ENCODE measurements around the gene APOBEC3C. TPM values are rescaled to one million over a fixed set of nuclear protein-coding genes. Genes with fewer than 3 reads are reported as not detected.
"Not testable (repeated sequence)": the region's sequence is repeated elsewhere in the genome, so short reads cannot be mapped to it uniquely, and the experiment has no call there.

Gene APOBEC3C
- polyA plus RNA-seq, 1 donor, result 13.9 TPM

DNA sequence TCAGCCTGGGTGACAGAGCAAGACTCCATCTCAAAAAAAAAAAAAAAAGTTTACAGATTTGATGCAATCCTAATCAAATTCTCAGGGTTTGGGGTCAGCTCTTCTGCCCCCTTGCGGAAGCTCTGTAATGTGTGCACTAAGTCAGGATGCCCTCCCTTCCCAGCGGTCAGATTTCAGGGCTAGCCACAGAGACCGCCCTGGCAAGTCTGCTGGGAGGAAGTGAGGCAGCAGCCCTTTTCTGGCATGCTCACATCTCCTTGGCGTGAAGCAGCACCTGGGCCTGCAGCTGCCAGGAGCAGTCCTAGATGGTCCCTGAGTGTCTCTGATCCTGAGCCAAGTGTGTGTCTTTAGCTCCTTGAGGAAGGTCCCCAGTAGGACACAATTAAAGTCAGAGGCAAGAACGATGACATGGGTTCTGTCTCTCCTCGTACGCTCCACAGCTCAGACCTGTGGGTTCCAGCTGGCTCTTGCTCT lies 10.9 kb upstream of the APOBEC3C start:
- no CpG with 5 or more reads among the region's 7 CpGs for WGBS (ENCODE audit: insufficient coverage, low lambda C conversion rate)

DNA sequence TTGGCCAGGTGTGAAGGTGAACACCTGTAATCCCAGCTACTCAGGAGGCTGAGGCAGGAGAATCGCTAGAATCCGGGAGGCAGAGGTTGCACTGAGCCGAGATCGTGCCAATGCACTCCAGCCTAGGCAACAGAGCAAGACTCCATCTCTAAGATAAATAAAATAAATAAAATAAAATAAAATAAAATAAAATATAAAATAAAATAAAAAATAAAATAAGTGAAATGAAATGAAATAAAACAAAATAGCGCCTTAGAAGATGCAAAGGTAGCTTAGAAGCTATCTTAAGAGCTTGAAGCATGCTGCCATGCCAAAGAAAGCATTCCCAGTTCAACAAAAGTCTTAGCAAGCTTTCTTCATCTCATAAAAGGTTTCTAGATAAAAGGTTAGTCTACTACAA lies 6.9 kb upstream of the APOBEC3C start:
- 90% methylated on average over 3 of the region's 5 CpGs for WGBS (ENCODE audit: insufficient coverage, low lambda C conversion rate)
- H3K27ac ChIP-seq (ENCODE audit: low read length), result no peak overlapping the region
- H3K36me3 ChIP-seq (ENCODE audit: control insufficient read depth, insufficient read depth, low read length), result no peaks in the 10 kb centered on the region
- no peak overlapping the region for H3K4me3 ChIP-seq (ENCODE audit: low read length)
- no peaks in the 10 kb centered on the region for H3K9me3 ChIP-seq (ENCODE audit: control insufficient read depth, low read depth, low read length)
- no peaks in the 10 kb centered on the region for H3K27me3 ChIP-seq (ENCODE audit: control insufficient read depth, insufficient read depth, low read length)
- H3K4me1 ChIP-seq (ENCODE audit: control insufficient read depth, insufficient read depth, low read length), result no peaks in the 10 kb centered on the region
- no peak for DNase-seq

More for the DNA sequence above, 10.9 kb upstream of the APOBEC3C start:
- no peaks in the 10 kb centered on the region for H3K36me3 ChIP-seq (ENCODE audit: control insufficient read depth, insufficient read depth, low read length)
- H3K27me3 ChIP-seq (ENCODE audit: control insufficient read depth, insufficient read depth, low read length), result no peaks in the 10 kb centered on the region
- no peak overlapping the region for H3K4me3 ChIP-seq (ENCODE audit: low read length)
- no peak overlapping the region for H3K27ac ChIP-seq (ENCODE audit: low read length)
- no peaks in the 10 kb centered on the region for H3K4me1 ChIP-seq (ENCODE audit: control insufficient read depth, insufficient read depth, low read length)
- H3K9me3 ChIP-seq (ENCODE audit: control insufficient read depth, low read depth, low read length), result no peaks in the 10 kb centered on the region
- DNase-seq, result peak; percentile 56 to 60

DNA sequence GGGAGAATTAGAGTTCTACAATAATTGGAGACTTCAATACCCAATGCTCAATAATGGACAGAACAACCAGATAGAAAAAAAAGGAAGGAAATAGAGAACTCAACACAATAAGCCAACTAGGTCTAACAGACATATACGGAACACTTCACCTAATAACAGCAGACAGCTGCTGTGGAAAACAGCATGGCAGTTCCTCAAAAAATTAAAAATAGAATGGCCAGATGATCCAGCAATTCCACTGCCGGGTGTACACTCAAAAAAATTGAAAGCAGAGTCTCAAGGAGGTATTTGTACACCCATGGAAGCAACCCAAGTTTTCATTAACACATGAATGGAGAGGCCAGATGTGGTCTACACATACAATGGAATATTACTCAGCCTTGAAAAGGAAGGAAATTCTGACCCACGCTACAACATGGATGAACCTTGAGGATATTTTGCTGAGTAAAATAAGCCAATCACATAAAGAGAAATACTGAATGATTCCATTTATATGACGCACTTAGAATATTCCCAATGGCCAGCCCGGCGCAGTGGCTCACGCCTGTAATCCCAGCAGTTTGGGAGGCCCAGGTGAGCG lies 5.7 kb upstream of the APOBEC3C start:
- H3K27me3 ChIP-seq (ENCODE audit: control insufficient read depth, insufficient read depth, low read length); H3K4me1 ChIP-seq (ENCODE audit: control insufficient read depth, insufficient read depth, low read length); H3K4me3 ChIP-seq (ENCODE audit: low read length); H3K27ac ChIP-seq (ENCODE audit: low read length); H3K9me3 ChIP-seq (ENCODE audit: control insufficient read depth, low read depth, low read length); H3K36me3 ChIP-seq (ENCODE audit: control insufficient read depth, insufficient read depth, low read length); DNase-seq: not testable (repeated sequence)
- WGBS (ENCODE audit: insufficient coverage, low lambda C conversion rate), result 100% methylated on average over 1 of the region's 8 CpGs

DNA sequence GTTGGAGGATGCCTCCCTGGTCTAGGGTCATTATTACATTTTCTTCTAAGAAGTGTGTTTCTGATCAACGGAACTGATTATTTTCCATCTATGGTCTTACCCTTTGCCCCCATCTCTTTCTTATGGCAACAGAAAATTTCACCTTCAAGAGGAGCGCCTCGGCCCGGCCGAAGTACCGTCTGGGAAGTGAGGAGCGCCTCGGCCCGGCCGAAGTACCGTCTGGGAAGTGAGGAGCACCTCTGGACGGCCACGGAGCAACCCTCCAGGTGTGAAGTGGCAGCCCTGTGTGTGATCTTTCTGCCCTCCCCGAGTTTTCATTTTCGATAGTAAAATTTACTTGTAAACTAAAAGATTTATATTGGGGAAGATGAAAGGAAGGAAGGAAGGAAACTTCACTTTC lies 3.1 kb upstream of the APOBEC3C start:
- H3K36me3 ChIP-seq (ENCODE audit: control insufficient read depth, insufficient read depth, low read length), result no peaks in the 10 kb centered on the region
- H3K9me3 ChIP-seq (ENCODE audit: control insufficient read depth, low read depth, low read length), result no peaks in the 10 kb centered on the region
- DNase-seq, result no peak
- no peak overlapping the region for H3K4me3 ChIP-seq (ENCODE audit: low read length)
- WGBS (ENCODE audit: insufficient coverage, low lambda C conversion rate), result 43% methylated on average over 1 of the region's 15 CpGs
- H3K27ac ChIP-seq (ENCODE audit: low read length), result no peak overlapping the region
- H3K27me3 ChIP-seq (ENCODE audit: control insufficient read depth, insufficient read depth, low read length), result no peaks in the 10 kb centered on the region
- peaks cover 4% of the 10 kb centered on the region for H3K4me1 ChIP-seq (ENCODE audit: control insufficient read depth, insufficient read depth, low read length)

DNA sequence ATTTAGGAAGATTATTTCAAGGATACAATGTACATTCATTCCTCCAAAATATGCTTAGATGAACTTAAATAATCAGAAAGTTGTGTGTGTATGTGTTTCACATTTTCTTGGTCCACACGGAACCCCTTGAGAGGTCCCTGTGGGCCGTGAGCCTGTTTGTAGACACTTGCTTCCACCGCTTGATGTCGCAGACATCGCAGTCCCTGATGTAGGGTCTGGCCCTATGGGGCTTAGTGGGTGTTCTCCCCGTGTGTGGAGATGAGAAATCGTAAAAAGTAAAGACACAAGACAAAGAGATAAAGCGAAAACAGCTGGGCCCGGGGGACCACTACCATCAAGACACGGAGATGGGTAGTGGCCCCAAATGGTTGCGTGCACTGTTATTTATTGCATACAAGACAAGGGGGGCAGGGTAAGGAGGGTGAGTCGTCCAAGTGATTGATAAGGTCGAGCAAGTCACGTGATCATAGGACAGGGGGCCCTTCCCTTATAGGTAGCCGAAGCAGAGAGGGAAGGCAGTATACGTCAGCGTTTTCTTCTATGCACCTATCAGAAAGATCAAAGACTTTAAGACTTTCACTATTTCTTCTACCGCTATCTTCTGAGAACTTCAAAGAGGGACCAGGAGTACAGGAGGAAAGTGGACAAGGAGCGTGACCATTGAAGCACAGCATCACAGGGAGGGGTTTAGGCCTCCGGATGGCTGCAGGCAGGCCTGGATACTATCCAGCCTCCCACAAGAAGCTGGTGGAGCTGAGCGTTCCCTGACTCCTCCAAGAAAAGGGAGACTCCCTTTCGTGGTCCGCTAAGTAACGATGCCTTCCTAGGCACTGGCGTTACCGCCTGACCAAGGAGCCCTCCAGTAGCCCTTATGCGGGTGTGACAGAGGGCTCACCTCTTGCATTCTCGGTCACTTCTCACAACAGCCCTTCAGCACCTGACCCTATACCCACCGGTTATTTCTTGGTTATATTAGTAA lies 1.2 kb upstream of the APOBEC3C start:
- H3K27ac ChIP-seq (ENCODE audit: low read length), result no peak overlapping the region
- H3K36me3 ChIP-seq (ENCODE audit: control insufficient read depth, insufficient read depth, low read length), result no peaks in the 10 kb centered on the region
- no peak overlapping the region for H3K4me3 ChIP-seq (ENCODE audit: low read length)
- H3K4me1 ChIP-seq (ENCODE audit: control insufficient read depth, insufficient read depth, low read length), result peaks cover 4% of the 10 kb centered on the region
- WGBS (ENCODE audit: insufficient coverage, low lambda C conversion rate), result 83% methylated on average over 3 of the region's 29 CpGs
- DNase-seq, result no peak
- no peaks in the 10 kb centered on the region for H3K27me3 ChIP-seq (ENCODE audit: control insufficient read depth, insufficient read depth, low read length)
- H3K9me3 ChIP-seq (ENCODE audit: control insufficient read depth, low read depth, low read length), result no peaks in the 10 kb centered on the region

DNA sequence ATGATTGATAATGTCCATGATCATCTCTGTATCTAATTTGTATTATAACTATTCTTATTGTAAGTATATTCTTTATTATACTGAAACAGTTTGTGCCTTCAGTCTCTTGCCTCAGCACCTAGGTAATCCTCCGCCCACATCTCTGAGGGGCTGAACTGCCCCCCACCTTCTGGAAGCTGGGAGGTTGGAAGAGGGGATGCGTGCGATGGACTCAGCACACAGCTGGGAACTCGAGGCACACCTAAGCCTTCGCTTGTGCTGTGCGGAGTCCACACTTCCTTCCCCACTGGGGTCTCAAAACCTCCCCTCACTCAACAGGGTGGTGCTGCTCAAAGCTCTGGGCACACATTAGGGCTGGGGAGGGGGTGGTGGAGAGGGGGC lies 506 bp upstream of the APOBEC3C start:
- H3K27me3 ChIP-seq (ENCODE audit: control insufficient read depth, insufficient read depth, low read length); DNase-seq; H3K9me3 ChIP-seq (ENCODE audit: control insufficient read depth, low read depth, low read length); H3K4me1 ChIP-seq (ENCODE audit: control insufficient read depth, insufficient read depth, low read length); H3K36me3 ChIP-seq (ENCODE audit: control insufficient read depth, insufficient read depth, low read length): not testable (repeated sequence)
- Histone ChIP-seq H3K27ac (ENCODE audit: low read length) (peak overlapping the region; percentile 67), H3K4me3 (ENCODE audit: low read length) (peak overlapping the region; percentile 52)
- WGBS (ENCODE audit: insufficient coverage, low lambda C conversion rate), result no CpG with 5 or more reads among the region's 6 CpGs

DNA sequence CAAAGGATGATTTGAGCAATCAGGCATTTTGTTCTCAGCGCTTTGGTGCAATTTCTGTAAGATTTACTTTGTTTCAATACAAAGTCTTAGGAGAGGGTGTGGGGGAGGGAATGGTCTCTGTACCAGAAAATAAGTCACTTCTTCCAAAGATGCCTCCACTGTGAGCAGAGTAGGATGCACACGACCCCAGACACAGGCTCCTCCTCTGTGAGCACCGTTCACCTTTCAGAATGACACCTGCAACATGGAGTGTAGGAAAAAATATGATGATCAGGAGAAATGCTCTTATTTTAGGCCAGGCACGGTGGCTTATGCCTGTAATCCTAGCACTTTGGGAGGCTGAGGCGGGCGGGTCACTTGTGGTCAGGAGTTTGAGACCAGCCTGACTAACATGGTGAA lies 665 bp downstream of the APOBEC3C start:
- H3K27me3 ChIP-seq (ENCODE audit: control insufficient read depth, insufficient read depth, low read length); DNase-seq; H3K4me1 ChIP-seq (ENCODE audit: control insufficient read depth, insufficient read depth, low read length); H3K9me3 ChIP-seq (ENCODE audit: control insufficient read depth, low read depth, low read length); H3K36me3 ChIP-seq (ENCODE audit: control insufficient read depth, insufficient read depth, low read length): not testable (repeated sequence)
- peak overlapping the region; percentile 52 for H3K4me3 ChIP-seq (ENCODE audit: low read length)
- no CpG with 5 or more reads among the region's 6 CpGs for WGBS (ENCODE audit: insufficient coverage, low lambda C conversion rate)
- peak overlapping the region; percentile 67 for H3K27ac ChIP-seq (ENCODE audit: low read length)

DNA sequence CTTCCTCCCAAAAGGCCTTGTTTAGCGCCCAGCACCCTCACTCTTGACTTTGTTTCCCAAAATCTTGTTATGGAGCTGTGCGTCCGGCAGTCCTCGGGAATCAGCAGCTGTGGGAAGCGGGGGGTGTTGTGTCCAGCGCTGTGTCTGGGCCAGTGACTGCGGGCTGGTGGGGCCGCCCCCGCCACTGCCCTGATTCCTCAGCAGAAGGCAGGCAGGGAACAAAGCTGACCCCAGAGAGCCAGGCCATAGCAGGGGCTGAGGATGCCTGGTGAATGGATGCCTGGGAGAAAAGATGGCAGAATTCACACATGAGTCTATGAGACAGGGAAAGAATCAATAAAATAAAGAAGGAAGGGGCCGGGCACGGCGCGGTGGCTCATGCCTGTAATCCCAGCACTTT lies 2.5 kb downstream of the APOBEC3C start:
- no peak for DNase-seq
- no peaks in the 10 kb centered on the region for H3K27me3 ChIP-seq (ENCODE audit: control insufficient read depth, insufficient read depth, low read length)
- H3K4me1 ChIP-seq (ENCODE audit: control insufficient read depth, insufficient read depth, low read length), result peaks cover 8% of the 10 kb centered on the region
- H3K27ac ChIP-seq (ENCODE audit: low read length), result no peak overlapping the region
- no peaks in the 10 kb centered on the region for H3K9me3 ChIP-seq (ENCODE audit: control insufficient read depth, low read depth, low read length)
- WGBS (ENCODE audit: insufficient coverage, low lambda C conversion rate), result no CpG with 5 or more reads among the region's 13 CpGs
- H3K36me3 ChIP-seq (ENCODE audit: control insufficient read depth, insufficient read depth, low read length), result peaks cover 5% of the 10 kb centered on the region
- H3K4me3 ChIP-seq (ENCODE audit: low read length), result no peak overlapping the region

DNA sequence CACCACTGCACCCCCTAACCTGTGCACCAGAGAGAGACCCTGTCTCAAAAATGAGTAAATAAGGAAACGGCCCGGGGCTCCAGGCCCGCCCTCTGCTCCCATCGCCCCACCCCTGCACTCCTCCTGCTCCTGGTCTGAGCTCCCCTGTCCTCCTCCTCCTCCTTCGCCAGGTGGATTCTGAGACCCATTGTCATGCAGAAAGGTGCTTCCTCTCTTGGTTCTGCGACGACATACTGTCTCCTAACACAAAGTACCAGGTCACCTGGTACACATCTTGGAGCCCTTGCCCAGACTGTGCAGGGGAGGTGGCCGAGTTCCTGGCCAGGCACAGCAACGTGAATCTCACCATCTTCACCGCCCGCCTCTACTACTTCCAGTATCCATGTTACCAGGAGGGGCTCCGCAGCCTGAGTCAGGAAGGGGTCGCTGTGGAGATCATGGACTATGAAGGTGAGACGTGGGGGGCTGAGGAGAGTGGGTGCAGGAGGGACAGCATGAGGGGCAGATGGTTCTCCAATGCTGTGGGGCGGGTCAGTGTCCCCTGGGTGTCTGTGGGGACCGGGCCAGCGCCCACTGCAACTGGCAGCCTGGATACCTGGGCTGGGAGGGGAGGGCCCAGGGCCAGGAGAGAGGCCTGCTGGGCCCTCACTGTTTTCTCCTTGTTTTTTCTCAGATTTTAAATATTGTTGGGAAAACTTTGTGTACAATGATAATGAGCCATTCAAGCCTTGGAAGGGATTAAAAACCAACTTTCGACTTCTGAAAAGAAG lies 3.7 kb downstream of the APOBEC3C start:
- WGBS (ENCODE audit: insufficient coverage, low lambda C conversion rate), result 100% methylated on average over 1 of the region's 18 CpGs
- no peak for DNase-seq
- Histone ChIP-seq H3K9me3 (ENCODE audit: control insufficient read depth, low read depth, low read length) (no peaks in the 10 kb centered on the region), H3K4me3 (ENCODE audit: low read length) (no peak overlapping the region), H3K27ac (ENCODE audit: low read length) (no peak overlapping the region), H3K4me1 (ENCODE audit: control insufficient read depth, insufficient read depth, low read length) (peaks cover 10% of the 10 kb centered on the region), H3K36me3 (ENCODE audit: control insufficient read depth, insufficient read depth, low read length) (peaks cover 5% of the 10 kb centered on the region), H3K27me3 (ENCODE audit: control insufficient read depth, insufficient read depth, low read length) (no peaks in the 10 kb centered on the region)

DNA sequence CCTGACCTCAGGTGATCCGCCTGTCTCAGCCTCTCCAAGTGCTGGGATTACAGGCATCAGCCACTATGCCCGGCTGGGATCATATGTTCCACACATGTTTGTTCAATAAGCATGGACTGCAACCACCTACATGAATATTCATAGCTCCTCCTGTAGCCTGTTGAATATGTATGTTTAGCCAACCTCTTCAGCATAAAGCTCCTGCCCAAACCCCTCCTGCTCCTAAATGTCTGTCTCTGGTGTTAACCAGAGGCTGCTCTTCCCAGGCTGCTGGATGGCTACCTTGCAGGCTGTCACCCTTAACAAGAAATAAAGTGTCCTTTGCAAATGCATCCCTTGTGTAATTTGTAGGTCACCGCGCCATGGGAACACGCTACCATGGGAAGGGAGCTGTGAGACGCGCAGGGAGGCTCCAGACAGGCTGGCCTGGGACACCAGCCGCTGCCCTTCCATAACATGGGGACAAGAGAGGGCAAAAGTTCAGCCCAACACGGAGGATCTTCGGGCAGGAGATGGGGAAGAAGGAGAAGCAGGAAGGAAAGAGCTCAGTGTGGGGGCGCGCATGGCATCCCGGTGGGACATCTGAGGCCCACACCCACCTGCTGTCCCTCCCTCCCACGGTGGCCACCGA lies 6.1 kb downstream of the APOBEC3C start:
- no CpG with 5 or more reads among the region's 15 CpGs for WGBS (ENCODE audit: insufficient coverage, low lambda C conversion rate)
- not testable (repeated sequence) for H3K27me3 ChIP-seq (ENCODE audit: control insufficient read depth, insufficient read depth, low read length); H3K4me1 ChIP-seq (ENCODE audit: control insufficient read depth, insufficient read depth, low read length); H3K9me3 ChIP-seq (ENCODE audit: control insufficient read depth, low read depth, low read length); H3K27ac ChIP-seq (ENCODE audit: low read length); DNase-seq; H3K36me3 ChIP-seq (ENCODE audit: control insufficient read depth, insufficient read depth, low read length)
- H3K4me3 ChIP-seq (ENCODE audit: low read length), result peak overlapping the region; percentile 43
